ENCODE data around the gene SHC2.

DNA sequence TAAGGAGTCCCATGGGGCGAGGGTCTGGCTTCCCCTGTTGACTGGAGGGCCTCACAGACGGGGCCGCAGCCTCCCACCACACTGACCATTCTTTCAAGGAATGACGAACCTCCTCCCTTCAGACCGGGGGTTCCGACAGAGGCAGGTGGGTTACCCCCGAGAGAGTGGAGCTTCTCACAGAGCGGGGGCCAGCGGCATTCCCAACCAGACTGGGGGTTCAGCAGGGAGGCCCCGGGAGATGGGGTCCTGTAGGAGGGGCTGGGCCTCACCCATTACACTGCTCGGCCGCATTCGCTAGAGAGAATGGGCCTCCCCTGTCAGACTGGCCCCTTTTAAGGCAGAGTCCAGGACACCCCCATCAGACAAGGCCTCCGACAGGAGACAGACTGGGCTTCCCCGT, 36.3 kb downstream of the SHC2 start:
- TF ChIP-seq POLR2A (conservative IDR thresholded peaks at IDR 0.05): no peak
- TF ChIP-seq TRIM24 (IDR thresholded peaks at IDR 0.05): no peak
- TF ChIP-seq, protein P1, sequence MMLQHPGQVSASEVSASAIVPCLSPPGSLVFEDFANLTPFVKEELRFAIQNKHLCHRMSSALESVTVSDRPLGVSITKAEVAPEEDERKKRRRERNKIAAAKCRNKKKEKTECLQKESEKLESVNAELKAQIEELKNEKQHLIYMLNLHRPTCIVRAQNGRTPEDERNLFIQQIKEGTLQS (IDR thresholded peaks at IDR 0.05): no peak
- TF ChIP-seq, protein P1 (CRISPR knock-in tag; conservative IDR thresholded peaks at IDR 0.05): no peak
- TF ChIP-seq POLR2AphosphoS2 (IDR thresholded peaks at IDR 0.05; ENCODE audit: low read length): no peak
- TF ChIP-seq, protein P2, sequence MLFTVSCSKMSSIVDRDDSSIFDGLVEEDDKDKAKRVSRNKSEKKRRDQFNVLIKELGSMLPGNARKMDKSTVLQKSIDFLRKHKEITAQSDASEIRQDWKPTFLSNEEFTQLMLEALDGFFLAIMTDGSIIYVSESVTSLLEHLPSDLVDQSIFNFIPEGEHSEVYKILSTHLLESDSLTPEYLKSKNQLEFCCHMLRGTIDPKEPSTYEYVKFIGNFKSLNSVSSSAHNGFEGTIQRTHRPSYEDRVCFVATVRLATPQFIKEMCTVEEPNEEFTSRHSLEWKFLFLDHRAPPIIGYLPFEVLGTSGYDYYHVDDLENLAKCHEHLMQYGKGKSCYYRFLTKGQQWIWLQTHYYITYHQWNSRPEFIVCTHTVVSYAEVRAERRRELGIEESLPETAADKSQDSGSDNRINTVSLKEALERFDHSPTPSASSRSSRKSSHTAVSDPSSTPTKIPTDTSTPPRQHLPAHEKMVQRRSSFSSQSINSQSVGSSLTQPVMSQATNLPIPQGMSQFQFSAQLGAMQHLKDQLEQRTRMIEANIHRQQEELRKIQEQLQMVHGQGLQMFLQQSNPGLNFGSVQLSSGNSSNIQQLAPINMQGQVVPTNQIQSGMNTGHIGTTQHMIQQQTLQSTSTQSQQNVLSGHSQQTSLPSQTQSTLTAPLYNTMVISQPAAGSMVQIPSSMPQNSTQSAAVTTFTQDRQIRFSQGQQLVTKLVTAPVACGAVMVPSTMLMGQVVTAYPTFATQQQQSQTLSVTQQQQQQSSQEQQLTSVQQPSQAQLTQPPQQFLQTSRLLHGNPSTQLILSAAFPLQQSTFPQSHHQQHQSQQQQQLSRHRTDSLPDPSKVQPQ (CRISPR knock-in tag; IDR thresholded peaks at IDR 0.05; ENCODE audit: borderline replicate concordance): no peak
- TF ChIP-seq ZKSCAN1 (IDR thresholded peaks at IDR 0.05; ENCODE audit: low read depth, low read length): no peak
- TF ChIP-seq EZH2 (IDR thresholded peaks at IDR 0.05; ENCODE audit: borderline replicate concordance, low read depth, low read length): no peak
- no peak for TF ChIP-seq POLR2AphosphoS5 (IDR thresholded peaks at IDR 0.05; ENCODE audit: control insufficient read depth, insufficient read depth, low read depth, low read length)
- no peak for TF ChIP-seq MAFK (IDR thresholded peaks at IDR 0.05; ENCODE audit: low read length)

All from K562 (cell line).